ENCODE data around the gene PIK3R1.
"Not testable (repeated sequence)": the region's sequence is repeated elsewhere in the genome, so short reads cannot be mapped to it uniquely, and the experiment has no call there.

PIK3R1 gene

GRCh38 chr5:68227532-68228160 is 12.1 kb downstream of the PIK3R1 start:
- DNase-seq, result no peak

GRCh38 chr5:68229416-68229815 is 13.9 kb downstream of the PIK3R1 start:
- no peak for DNase-seq

- no peak for DNase-seq
Observed at GRCh38 chr5:68230285-68230684, 14.7 kb downstream of the PIK3R1 start.

GRCh38 chr5:68231414-68232076 is 16.0 kb downstream of the PIK3R1 start:
- no peak for DNase-seq

- no peak for DNase-seq
Observed at GRCh38 chr5:68232277-68232676, 16.7 kb downstream of the PIK3R1 start.

- no peak for DNase-seq
Observed at GRCh38 chr5:68233075-68233474, 17.5 kb downstream of the PIK3R1 start.

GRCh38 chr5:68235229-68235628 is 19.7 kb downstream of the PIK3R1 start:
- not testable (repeated sequence) for DNase-seq

- no peak for DNase-seq
Observed at GRCh38 chr5:68237715-68238114, 22.2 kb downstream of the PIK3R1 start.

- no peak for DNase-seq
Observed at GRCh38 chr5:68239487-68239886, 23.9 kb downstream of the PIK3R1 start.

GRCh38 chr5:68240202-68240601 is 24.6 kb downstream of the PIK3R1 start:
- DNase-seq, result no peak

GRCh38 chr5:68240771-68241170 is 25.2 kb downstream of the PIK3R1 start:
- DNase-seq, result no peak

GRCh38 chr5:68242743-68243142 is 27.2 kb downstream of the PIK3R1 start:
- no peak for DNase-seq

- no peak for DNase-seq
Observed at GRCh38 chr5:68243251-68243650, 27.7 kb downstream of the PIK3R1 start.

GRCh38 chr5:68243681-68244080 is 28.1 kb downstream of the PIK3R1 start:
- DNase-seq, result peak; percentile 14

GRCh38 chr5:68245319-68245718 is 29.8 kb downstream of the PIK3R1 start:
- DNase-seq, result no peak

- DNase-seq, result peak; percentile 30
Observed at GRCh38 chr5:68246802-68247201, 31.2 kb downstream of the PIK3R1 start.

GRCh38 chr5:68247627-68248026 is 32.1 kb downstream of the PIK3R1 start:
- DNase-seq, result no peak

GRCh38 chr5:68248896-68249295 is 33.3 kb downstream of the PIK3R1 start:
- no peak for DNase-seq

- no peak for DNase-seq
Observed at GRCh38 chr5:68249520-68249919, 34.0 kb downstream of the PIK3R1 start.

- DNase-seq, result no peak
Observed at GRCh38 chr5:68250661-68251298, 35.2 kb downstream of the PIK3R1 start.

GRCh38 chr5:68251386-68251785 is 35.8 kb downstream of the PIK3R1 start:
- no peak for DNase-seq

GRCh38 chr5:68251804-68252522 is 36.4 kb downstream of the PIK3R1 start:
- DNase-seq, result no peak

Measured in DMS53 (cell line).